ENCODE measurements around the gene ACER2.

- TF ChIP-seq, protein P1, sequence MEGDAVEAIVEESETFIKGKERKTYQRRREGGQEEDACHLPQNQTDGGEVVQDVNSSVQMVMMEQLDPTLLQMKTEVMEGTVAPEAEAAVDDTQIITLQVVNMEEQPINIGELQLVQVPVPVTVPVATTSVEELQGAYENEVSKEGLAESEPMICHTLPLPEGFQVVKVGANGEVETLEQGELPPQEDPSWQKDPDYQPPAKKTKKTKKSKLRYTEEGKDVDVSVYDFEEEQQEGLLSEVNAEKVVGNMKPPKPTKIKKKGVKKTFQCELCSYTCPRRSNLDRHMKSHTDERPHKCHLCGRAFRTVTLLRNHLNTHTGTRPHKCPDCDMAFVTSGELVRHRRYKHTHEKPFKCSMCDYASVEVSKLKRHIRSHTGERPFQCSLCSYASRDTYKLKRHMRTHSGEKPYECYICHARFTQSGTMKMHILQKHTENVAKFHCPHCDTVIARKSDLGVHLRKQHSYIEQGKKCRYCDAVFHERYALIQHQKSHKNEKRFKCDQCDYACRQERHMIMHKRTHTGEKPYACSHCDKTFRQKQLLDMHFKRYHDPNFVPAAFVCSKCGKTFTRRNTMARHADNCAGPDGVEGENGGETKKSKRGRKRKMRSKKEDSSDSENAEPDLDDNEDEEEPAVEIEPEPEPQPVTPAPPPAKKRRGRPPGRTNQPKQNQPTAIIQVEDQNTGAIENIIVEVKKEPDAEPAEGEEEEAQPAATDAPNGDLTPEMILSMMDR (IDR thresholded peaks at IDR 0.05): no peak
- no peak for TF ChIP-seq ZFX (IDR thresholded peaks at IDR 0.05; ENCODE audit: borderline replicate concordance)
These were observed 52.3 kb downstream of the ACER2 start for GRCh38 chr9:19461135-19461534.

All from 22Rv1 (cell line).